ENCODE data around the gene LMBRD1. TPM values are rescaled to one million over a fixed set of nuclear protein-coding genes. Genes with fewer than 3 reads are reported as not detected.
"Not testable (repeated sequence)": the region's sequence is repeated elsewhere in the genome, so short reads cannot be mapped to it uniquely, and the experiment has no call there.

Gene LMBRD1
- total RNA-seq, 2 experiments from 2014 or later = 19.6 to 22.5 TPM

DNA sequence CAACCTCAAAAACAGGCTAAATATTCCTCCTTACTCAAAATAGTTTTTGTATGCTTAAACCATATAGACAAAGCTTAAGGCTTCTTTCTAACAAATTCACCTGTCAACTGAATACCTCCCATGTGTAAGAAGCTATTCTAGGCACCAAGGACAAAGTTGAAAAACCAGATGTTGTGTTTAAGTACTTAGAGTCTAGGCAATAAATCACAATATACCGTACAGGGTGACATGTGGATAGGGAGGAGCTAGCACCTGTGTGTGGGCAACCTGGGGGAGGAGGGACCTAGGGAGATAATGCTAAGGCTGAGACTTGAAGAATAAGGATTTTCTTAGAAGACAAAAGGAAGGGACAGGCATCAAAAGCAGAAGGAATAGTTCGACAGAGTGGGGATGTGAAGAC, 123.5 kb downstream of the LMBRD1 start:
- ATAC-seq (no peak), DNase-seq (no peak)
- ChIA-PET POLR2A (no interaction called here), CTCF (no interaction called here)
- Mint-ChIP-seq H3K27me3 (ENCODE audit: low read depth) (no peaks in the 10 kb centered on the region), H3K4me1 (ENCODE audit: low read depth) (no peaks in the 10 kb centered on the region), H3K9me3 (ENCODE audit: insufficient read depth) (no peaks in the 10 kb centered on the region), H3K4me3 (no peak overlapping the region), H3K27ac (no peak overlapping the region), H3K36me3 (ENCODE audit: low read depth) (peaks cover 37% of the 10 kb centered on the region)

DNA sequence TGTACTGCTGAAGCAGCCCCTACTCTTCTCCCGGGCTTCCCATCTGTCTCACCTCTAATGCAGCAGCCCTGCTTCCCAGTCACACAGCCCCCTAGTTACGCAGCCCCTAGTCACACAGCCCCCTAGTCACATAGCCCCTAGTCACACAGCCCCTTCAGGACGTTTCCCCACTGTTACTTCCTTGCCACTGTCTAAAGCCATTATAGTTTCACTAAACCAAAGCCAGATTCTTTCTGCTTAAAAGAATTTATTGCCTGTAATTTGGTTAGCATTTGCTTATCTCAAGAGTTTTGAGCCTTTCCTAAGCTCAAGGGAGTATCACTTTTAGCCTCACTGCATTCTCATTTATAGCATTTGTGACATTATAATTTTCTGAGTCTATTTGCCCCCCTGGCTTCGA, 127.9 kb downstream of the LMBRD1 start:
- no peak overlapping the region for H3K27ac Mint-ChIP-seq
- no peaks in the 10 kb centered on the region for H3K4me1 Mint-ChIP-seq (ENCODE audit: low read depth)
- no peak overlapping the region for H3K4me3 Mint-ChIP-seq
- ChIA-PET CTCF (no interaction called here), POLR2A (no interaction called here)
- peaks cover 16% of the 10 kb centered on the region for H3K36me3 Mint-ChIP-seq (ENCODE audit: low read depth)
- no peak for DNase-seq
- H3K27me3 Mint-ChIP-seq (ENCODE audit: low read depth) = peaks cover 6% of the 10 kb centered on the region
- no peak for ATAC-seq
- H3K9me3 Mint-ChIP-seq (ENCODE audit: insufficient read depth) = no peaks in the 10 kb centered on the region

- CTCF ChIA-PET = interaction anchor here (0.6 kb wide), 1 partner anchor 13 kb away, joined by 3 read pairs; no protein-coding TSS in a partner anchor
- H3K27me3 Mint-ChIP-seq (ENCODE audit: low read depth) = peaks cover 12% of the 10 kb centered on the region
- ATAC-seq; H3K36me3 Mint-ChIP-seq (ENCODE audit: low read depth); H3K9me3 Mint-ChIP-seq (ENCODE audit: insufficient read depth); H3K4me3 Mint-ChIP-seq; H3K27ac Mint-ChIP-seq; POLR2A ChIA-PET; H3K4me1 Mint-ChIP-seq (ENCODE audit: low read depth); DNase-seq: not testable (repeated sequence)
Measured at GRCh38 chr6:69666779-69667178, 130.0 kb downstream of the LMBRD1 start.

GRCh38 chr6:69665437-69665836, 131.4 kb downstream of the LMBRD1 start:
- ATAC-seq (no peak), DNase-seq (no peak)
- Mint-ChIP-seq H3K4me1 (ENCODE audit: low read depth) (no peaks in the 10 kb centered on the region), H3K4me3 (no peak overlapping the region), H3K27me3 (ENCODE audit: low read depth) (peaks cover 16% of the 10 kb centered on the region), H3K27ac (no peak overlapping the region), H3K36me3 (ENCODE audit: low read depth) (peaks cover 2% of the 10 kb centered on the region), H3K9me3 (ENCODE audit: insufficient read depth) (no peaks in the 10 kb centered on the region)
- ChIA-PET POLR2A (no interaction called here), CTCF (no interaction called here)

DNA sequence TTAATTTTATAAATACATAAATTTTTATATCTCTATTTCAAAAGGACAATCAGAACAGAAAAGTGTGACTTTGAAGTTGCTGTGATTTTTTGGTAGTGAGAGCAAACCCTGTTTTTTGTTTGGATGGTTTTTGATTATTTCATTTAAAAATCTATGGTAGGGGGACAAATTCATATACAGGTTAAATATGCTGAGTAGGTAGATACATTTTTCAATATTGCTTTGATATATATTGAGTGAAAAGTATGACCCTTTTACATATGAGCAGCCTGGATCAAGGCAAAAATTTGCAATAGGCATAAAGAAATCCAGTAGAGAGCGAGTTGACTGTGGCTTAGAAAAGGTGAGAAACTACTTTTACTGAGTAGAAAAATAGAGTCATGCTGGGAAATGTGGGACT, 132.3 kb downstream of the LMBRD1 start:
- peaks cover 24% of the 10 kb centered on the region for H3K27me3 Mint-ChIP-seq (ENCODE audit: low read depth)
- H3K4me1 Mint-ChIP-seq (ENCODE audit: low read depth) = no peaks in the 10 kb centered on the region
- no peak overlapping the region for H3K4me3 Mint-ChIP-seq
- ChIA-PET POLR2A (no interaction called here), CTCF (no interaction called here)
- H3K9me3 Mint-ChIP-seq (ENCODE audit: insufficient read depth) = no peaks in the 10 kb centered on the region
- no peaks in the 10 kb centered on the region for H3K36me3 Mint-ChIP-seq (ENCODE audit: low read depth)
- no peak for ATAC-seq
- H3K27ac Mint-ChIP-seq = no peak overlapping the region
- DNase-seq = no peak

- ATAC-seq (no peak), DNase-seq (no peak)
- Mint-ChIP-seq H3K36me3 (ENCODE audit: low read depth) (no peaks in the 10 kb centered on the region), H3K4me3 (no peak overlapping the region), H3K27ac (no peak overlapping the region), H3K9me3 (ENCODE audit: insufficient read depth) (peaks cover 4% of the 10 kb centered on the region), H3K27me3 (ENCODE audit: low read depth) (peaks cover 30% of the 10 kb centered on the region), H3K4me1 (ENCODE audit: low read depth) (no peaks in the 10 kb centered on the region)
- ChIA-PET POLR2A (no interaction called here), CTCF (no interaction called here)
Measured at GRCh38 chr6:69663215-69663614, 133.6 kb downstream of the LMBRD1 start.

- peaks cover 13% of the 10 kb centered on the region for H3K27me3 Mint-ChIP-seq (ENCODE audit: low read depth)
- DNase-seq (no peak), ATAC-seq (no peak)
- no peak overlapping the region for H3K4me3 Mint-ChIP-seq
- ChIA-PET CTCF (no interaction called here), POLR2A (no interaction called here)
- no peaks in the 10 kb centered on the region for H3K4me1 Mint-ChIP-seq (ENCODE audit: low read depth)
- no peaks in the 10 kb centered on the region for H3K36me3 Mint-ChIP-seq (ENCODE audit: low read depth)
- H3K27ac Mint-ChIP-seq = no peak overlapping the region
- H3K9me3 Mint-ChIP-seq (ENCODE audit: insufficient read depth) = no peaks in the 10 kb centered on the region
Measured at GRCh38 chr6:69650703-69651102, 146.1 kb downstream of the LMBRD1 start.

GRCh38 chr6:69647726-69648125, 149.1 kb downstream of the LMBRD1 start:
- CTCF ChIA-PET = no interaction called here
- Mint-ChIP-seq H3K27ac (no peak overlapping the region), H3K4me1 (ENCODE audit: low read depth) (no peaks in the 10 kb centered on the region), H3K4me3 (no peak overlapping the region), H3K36me3 (ENCODE audit: low read depth) (no peaks in the 10 kb centered on the region), H3K9me3 (ENCODE audit: insufficient read depth) (no peaks in the 10 kb centered on the region), H3K27me3 (ENCODE audit: low read depth) (peaks cover 15% of the 10 kb centered on the region)
- ATAC-seq = no peak
- no peak for DNase-seq
- POLR2A ChIA-PET = interaction anchor here (0.6 kb wide), 1 partner anchor 10 kb away, joined by 4 read pairs; no protein-coding TSS in a partner anchor

DNA sequence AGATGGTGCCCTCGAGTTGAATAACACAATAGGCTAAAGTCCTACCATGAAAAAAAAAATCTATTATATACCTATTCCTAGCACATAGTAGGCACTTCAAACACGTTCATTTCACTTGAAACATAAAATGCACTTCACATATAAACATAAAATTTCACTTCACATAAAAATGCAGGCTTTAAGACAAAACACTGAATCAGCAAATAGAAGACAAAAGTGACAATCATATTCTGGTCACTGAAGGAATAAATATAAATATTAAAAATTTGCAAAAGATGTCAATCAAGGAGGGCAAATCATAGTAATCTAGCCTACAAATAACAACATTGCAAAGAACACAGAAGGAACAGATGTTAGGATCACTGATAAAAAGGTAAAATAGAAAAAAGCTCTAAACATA, 153.1 kb downstream of the LMBRD1 start:
- Mint-ChIP-seq H3K4me1 (ENCODE audit: low read depth) (no peaks in the 10 kb centered on the region), H3K27ac (no peak overlapping the region), H3K27me3 (ENCODE audit: low read depth) (peaks cover 10% of the 10 kb centered on the region), H3K36me3 (ENCODE audit: low read depth) (no peaks in the 10 kb centered on the region), H3K4me3 (no peak overlapping the region), H3K9me3 (ENCODE audit: insufficient read depth) (no peaks in the 10 kb centered on the region)
- no peak for DNase-seq
- POLR2A ChIA-PET = no interaction called here
- CTCF ChIA-PET = no interaction called here
- no peak for ATAC-seq

GRCh38 chr6:69632932-69633331, 163.9 kb downstream of the LMBRD1 start:
- Mint-ChIP-seq H3K4me1 (ENCODE audit: low read depth) (peaks cover 16% of the 10 kb centered on the region), H3K27ac (no peak overlapping the region), H3K4me3 (no peak overlapping the region), H3K9me3 (ENCODE audit: insufficient read depth) (no peaks in the 10 kb centered on the region), H3K36me3 (ENCODE audit: low read depth) (no peaks in the 10 kb centered on the region), H3K27me3 (ENCODE audit: low read depth) (peaks cover 9% of the 10 kb centered on the region)
- DNase-seq = no peak
- POLR2A ChIA-PET = no interaction called here
- no peak for ATAC-seq
- CTCF ChIA-PET = no interaction called here

GRCh38 chr6:69631552-69632346, 165.1 kb downstream of the LMBRD1 start:
- Mint-ChIP-seq H3K9me3 (ENCODE audit: insufficient read depth) (peaks cover 3% of the 10 kb centered on the region), H3K27me3 (ENCODE audit: low read depth) (peaks cover 11% of the 10 kb centered on the region), H3K4me3 (no peak overlapping the region), H3K4me1 (ENCODE audit: low read depth) (peaks cover 16% of the 10 kb centered on the region), H3K36me3 (ENCODE audit: low read depth) (no peaks in the 10 kb centered on the region), H3K27ac (no peak overlapping the region)
- ChIA-PET POLR2A (no interaction called here), CTCF (no interaction called here)
- ATAC-seq (peak; percentile 83), DNase-seq (peak; percentile 25)

GRCh38 chr6:69630767-69631166, 166.0 kb downstream of the LMBRD1 start:
- H3K4me3 Mint-ChIP-seq = no peak overlapping the region
- ATAC-seq = no peak
- CTCF ChIA-PET = no interaction called here

GRCh38 chr6:69627625-69628024, 169.2 kb downstream of the LMBRD1 start:
- no peaks in the 10 kb centered on the region for H3K36me3 Mint-ChIP-seq (ENCODE audit: low read depth)
- ATAC-seq = no peak
- H3K9me3 Mint-ChIP-seq (ENCODE audit: insufficient read depth) = peaks cover 3% of the 10 kb centered on the region
- ChIA-PET CTCF (no interaction called here), POLR2A (no interaction called here)
- H3K27ac Mint-ChIP-seq = no peak overlapping the region
- H3K4me3 Mint-ChIP-seq = no peak overlapping the region
- peaks cover 16% of the 10 kb centered on the region for H3K4me1 Mint-ChIP-seq (ENCODE audit: low read depth)
- H3K27me3 Mint-ChIP-seq (ENCODE audit: low read depth) = peaks cover 28% of the 10 kb centered on the region
- DNase-seq = no peak

More at GRCh38 chr6:69630767-69631166, 166.0 kb downstream of the LMBRD1 start:
- no peak for DNase-seq
- POLR2A ChIA-PET = no interaction called here
- Mint-ChIP-seq H3K4me1 (ENCODE audit: low read depth) (peaks cover 16% of the 10 kb centered on the region), H3K9me3 (ENCODE audit: insufficient read depth) (peaks cover 3% of the 10 kb centered on the region), H3K36me3 (ENCODE audit: low read depth) (no peaks in the 10 kb centered on the region), H3K27ac (no peak overlapping the region), H3K27me3 (ENCODE audit: low read depth) (peaks cover 10% of the 10 kb centered on the region)

All from activated CD8-positive, alpha-beta T cell treated with anti-CD3 and anti-CD28 coated beads, Interleukin-2, amount 10 ng/mL, durations not matched to agents 7 days and 5 days (primary cell).